Measurements from ENCODE around the gene TEX9. TPM values are rescaled to one million over a fixed set of nuclear protein-coding genes. Genes with fewer than 3 reads are reported as not detected.
A peak's percentile ranks its signal among the peaks of the same experiment; 100 is the strongest.

Gene TEX9
- total RNA-seq, 4 donors from 2014 or later, result 1.8 to 19.2 (median 5.6) TPM

GRCh38 chr15:56425276-56425675 is 60.0 kb downstream of the TEX9 start:
- in situ Hi-C loops (cut with MboI; ENCODE audit: low pct_ligation_motif_present in 1 of 4, low pct_unique_long_range_greater_than_20kb in 1 of 4, low sequenced_read_pairs in 3 of 4) (loop anchor here in 1 of 4 donors (10.0 kb wide), 1 partner anchor 180 kb away; the partner anchor contains the start of gene RFX7), intact Hi-C loops (cut with DNase I; ENCODE audit: low total_unique reads) (no loop called here)
- Histone ChIP-seq H3K27me3 (no peaks in the 10 kb centered on the region), H3K27ac (no peak overlapping the region), H3K4me1 (peaks cover 0 to 6% (median 0%) of the 10 kb centered on the region in 4 donors), H3K9me3 (peaks cover 0 to 2% of the 10 kb centered on the region in 2 donors), H3K4me3 (no peak overlapping the region), H3K36me3 (no peaks in the 10 kb centered on the region)
- no peak for DNase-seq
- TF ChIP-seq POLR2AphosphoS5 (IDR thresholded peaks at IDR 0.05), result no peak
- TF ChIP-seq CTCF (IDR thresholded peaks at IDR 0.05), result no peak
- no peak for TF ChIP-seq EP300 (IDR thresholded peaks at IDR 0.05; ENCODE audit: low read depth)
- TF ChIP-seq POLR2A (IDR thresholded peaks at IDR 0.05), result no peak

GRCh38 chr15:56425976-56426375 is 60.8 kb downstream of the TEX9 start:
- Histone ChIP-seq H3K36me3 (no peaks in the 10 kb centered on the region), H3K9me3 (peaks cover 0 to 2% of the 10 kb centered on the region in 2 donors), H3K27ac (no peak overlapping the region), H3K27me3 (no peaks in the 10 kb centered on the region), H3K4me1 (peaks cover 0 to 6% (median 0%) of the 10 kb centered on the region in 4 donors), H3K4me3 (no peak overlapping the region)
- WGBS, 2 donors (ENCODE audit: low coverage in 1 of 2), result 100% methylated on average over 1 of the region's 1 CpG
- TF ChIP-seq POLR2A (IDR thresholded peaks at IDR 0.05) (no peak), EP300 (IDR thresholded peaks at IDR 0.05; ENCODE audit: low read depth) (no peak), POLR2AphosphoS5 (IDR thresholded peaks at IDR 0.05) (no peak), CTCF (IDR thresholded peaks at IDR 0.05) (no peak)
- in situ Hi-C loops (cut with MboI; ENCODE audit: low pct_ligation_motif_present in 1 of 4, low pct_unique_long_range_greater_than_20kb in 1 of 4, low sequenced_read_pairs in 3 of 4), result loop anchor here in 1 of 4 donors (10.0 kb wide), 1 partner anchor 181 kb away; the partner anchor contains the start of gene RFX7
- intact Hi-C loops (cut with DNase I; ENCODE audit: low total_unique reads), result no loop called here
- DNase-seq, result no peak

GRCh38 chr15:56428821-56429458 is 63.7 kb downstream of the TEX9 start:
- no peaks in the 10 kb centered on the region for H3K36me3 ChIP-seq
- WGBS, 2 donors (ENCODE audit: low coverage in 1 of 2), result 21 to 33% methylated on average over 2 of the region's 2 CpGs
- in situ Hi-C loops (cut with MboI; ENCODE audit: low pct_ligation_motif_present in 1 of 4, low pct_unique_long_range_greater_than_20kb in 1 of 4, low sequenced_read_pairs in 3 of 4), result loop anchor here in 1 of 4 donors (10.0 kb wide), 1 partner anchor 184 kb away; the partner anchor contains the start of gene RFX7
- H3K4me3 ChIP-seq, result no peak overlapping the region
- no peak for DNase-seq
- H3K27me3 ChIP-seq, result no peaks in the 10 kb centered on the region
- H3K9me3 ChIP-seq, result peaks cover 0 to 2% of the 10 kb centered on the region in 2 donors
- TF ChIP-seq POLR2AphosphoS5 (IDR thresholded peaks at IDR 0.05), result no peak
- TF ChIP-seq POLR2A (IDR thresholded peaks at IDR 0.05), result no peak
- TF ChIP-seq CTCF (IDR thresholded peaks at IDR 0.05), result peak; percentile 39 to 54 (median 46)
- TF ChIP-seq EP300 (IDR thresholded peaks at IDR 0.05; ENCODE audit: low read depth), result no peak
- intact Hi-C loops (cut with DNase I; ENCODE audit: low total_unique reads), result no loop called here
- H3K27ac ChIP-seq, result no peak overlapping the region
- H3K4me1 ChIP-seq, result peaks cover 0 to 6% (median 0%) of the 10 kb centered on the region in 4 donors

- Histone ChIP-seq H3K27me3 (no peaks in the 10 kb centered on the region), H3K9me3 (no peaks in the 10 kb centered on the region), H3K36me3 (peaks cover 0 to 3% (median 0%) of the 10 kb centered on the region in 4 donors), H3K4me1 (no peaks in the 10 kb centered on the region), H3K27ac (no peak overlapping the region), H3K4me3 (no peak overlapping the region)
- 88 to 92% methylated on average over 3 to 5 of the region's 5 CpGs for WGBS, 2 donors (ENCODE audit: low coverage in 1 of 2)
- intact Hi-C loops (cut with DNase I; ENCODE audit: low total_unique reads) (no loop called here), in situ Hi-C loops (cut with MboI; ENCODE audit: low pct_ligation_motif_present in 1 of 4, low pct_unique_long_range_greater_than_20kb in 1 of 4, low sequenced_read_pairs in 3 of 4) (loop anchor here in 1 of 4 donors (10.0 kb wide), 1 partner anchor 178 kb away; no protein-coding TSS in a partner anchor)
- TF ChIP-seq CTCF (IDR thresholded peaks at IDR 0.05) (no peak), POLR2A (IDR thresholded peaks at IDR 0.05) (no peak), POLR2AphosphoS5 (IDR thresholded peaks at IDR 0.05) (no peak), EP300 (IDR thresholded peaks at IDR 0.05; ENCODE audit: low read depth) (no peak)
- no peak for DNase-seq
These were observed 67.1 kb downstream of the TEX9 start for GRCh38 chr15:56432304-56432703.

Measured in transverse colon (tissue), 4 donors.